ENCODE results near the gene PLCB1. TPM values are rescaled to one million over a fixed set of nuclear protein-coding genes. Genes with fewer than 3 reads are reported as not detected.

The PLCB1 gene
- total and polyA plus RNA-seq, 2 experiments from 2014 or later, result 14.9 to 20.7 TPM

GRCh38 chr20:8296536-8296935, 164.5 kb downstream of the PLCB1 start:
- Histone ChIP-seq H2AFZ (no peak overlapping the region), H4K20me1 (replicated peaks; ENCODE audit: insufficient read depth) (no peaks in the 10 kb centered on the region), H3K36me3 (ENCODE audit: insufficient read depth) (no peaks in the 10 kb centered on the region), H3K4me1 (ENCODE audit: insufficient read depth) (no peaks in the 10 kb centered on the region), H3K4me2 (no peak overlapping the region), H3K27me3 (ENCODE audit: insufficient read depth) (no peaks in the 10 kb centered on the region), H3K27ac (ENCODE audit: low read depth) (no peak overlapping the region), H3F3A (replicated peaks; ENCODE audit: low read depth) (no peaks in the 10 kb centered on the region), H3K9me2 (ENCODE audit: insufficient read depth) (no peaks in the 10 kb centered on the region), H3K79me2 (replicated peaks; ENCODE audit: insufficient read depth) (no peaks in the 10 kb centered on the region), H3K4me3 (no peak overlapping the region)
- H3K9me3 Mint-ChIP-seq, result no peaks in the 10 kb centered on the region
- peaks cover 3% of the 10 kb centered on the region for H3K27me3 Mint-ChIP-seq (ENCODE audit: insufficient read depth, low read depth, poor library complexity)
- H3K27ac Mint-ChIP-seq, result no peak overlapping the region
- no peaks in the 10 kb centered on the region for H3K4me1 Mint-ChIP-seq
- ATAC-seq (no peak), DNase-seq (ENCODE audit: low spot score) (no peak)
- TF ChIP-seq POLR2AphosphoS5 (IDR thresholded peaks at IDR 0.05; ENCODE audit: low read depth), result no peak
- TF ChIP-seq, protein P1, sequence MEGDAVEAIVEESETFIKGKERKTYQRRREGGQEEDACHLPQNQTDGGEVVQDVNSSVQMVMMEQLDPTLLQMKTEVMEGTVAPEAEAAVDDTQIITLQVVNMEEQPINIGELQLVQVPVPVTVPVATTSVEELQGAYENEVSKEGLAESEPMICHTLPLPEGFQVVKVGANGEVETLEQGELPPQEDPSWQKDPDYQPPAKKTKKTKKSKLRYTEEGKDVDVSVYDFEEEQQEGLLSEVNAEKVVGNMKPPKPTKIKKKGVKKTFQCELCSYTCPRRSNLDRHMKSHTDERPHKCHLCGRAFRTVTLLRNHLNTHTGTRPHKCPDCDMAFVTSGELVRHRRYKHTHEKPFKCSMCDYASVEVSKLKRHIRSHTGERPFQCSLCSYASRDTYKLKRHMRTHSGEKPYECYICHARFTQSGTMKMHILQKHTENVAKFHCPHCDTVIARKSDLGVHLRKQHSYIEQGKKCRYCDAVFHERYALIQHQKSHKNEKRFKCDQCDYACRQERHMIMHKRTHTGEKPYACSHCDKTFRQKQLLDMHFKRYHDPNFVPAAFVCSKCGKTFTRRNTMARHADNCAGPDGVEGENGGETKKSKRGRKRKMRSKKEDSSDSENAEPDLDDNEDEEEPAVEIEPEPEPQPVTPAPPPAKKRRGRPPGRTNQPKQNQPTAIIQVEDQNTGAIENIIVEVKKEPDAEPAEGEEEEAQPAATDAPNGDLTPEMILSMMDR (conservative IDR thresholded peaks at IDR 0.05; ENCODE audit: low read depth in 2 of 2), result no peak
- TF ChIP-seq, protein P2, sequence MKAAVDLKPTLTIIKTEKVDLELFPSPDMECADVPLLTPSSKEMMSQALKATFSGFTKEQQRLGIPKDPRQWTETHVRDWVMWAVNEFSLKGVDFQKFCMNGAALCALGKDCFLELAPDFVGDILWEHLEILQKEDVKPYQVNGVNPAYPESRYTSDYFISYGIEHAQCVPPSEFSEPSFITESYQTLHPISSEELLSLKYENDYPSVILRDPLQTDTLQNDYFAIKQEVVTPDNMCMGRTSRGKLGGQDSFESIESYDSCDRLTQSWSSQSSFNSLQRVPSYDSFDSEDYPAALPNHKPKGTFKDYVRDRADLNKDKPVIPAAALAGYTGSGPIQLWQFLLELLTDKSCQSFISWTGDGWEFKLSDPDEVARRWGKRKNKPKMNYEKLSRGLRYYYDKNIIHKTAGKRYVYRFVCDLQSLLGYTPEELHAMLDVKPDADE (IDR thresholded peaks at IDR 0.05), result no peak
- no peak for TF ChIP-seq CREB1 (CRISPR knock-in tag; IDR thresholded peaks at IDR 0.05; ENCODE audit: low read depth)
- TF ChIP-seq, protein P3, sequence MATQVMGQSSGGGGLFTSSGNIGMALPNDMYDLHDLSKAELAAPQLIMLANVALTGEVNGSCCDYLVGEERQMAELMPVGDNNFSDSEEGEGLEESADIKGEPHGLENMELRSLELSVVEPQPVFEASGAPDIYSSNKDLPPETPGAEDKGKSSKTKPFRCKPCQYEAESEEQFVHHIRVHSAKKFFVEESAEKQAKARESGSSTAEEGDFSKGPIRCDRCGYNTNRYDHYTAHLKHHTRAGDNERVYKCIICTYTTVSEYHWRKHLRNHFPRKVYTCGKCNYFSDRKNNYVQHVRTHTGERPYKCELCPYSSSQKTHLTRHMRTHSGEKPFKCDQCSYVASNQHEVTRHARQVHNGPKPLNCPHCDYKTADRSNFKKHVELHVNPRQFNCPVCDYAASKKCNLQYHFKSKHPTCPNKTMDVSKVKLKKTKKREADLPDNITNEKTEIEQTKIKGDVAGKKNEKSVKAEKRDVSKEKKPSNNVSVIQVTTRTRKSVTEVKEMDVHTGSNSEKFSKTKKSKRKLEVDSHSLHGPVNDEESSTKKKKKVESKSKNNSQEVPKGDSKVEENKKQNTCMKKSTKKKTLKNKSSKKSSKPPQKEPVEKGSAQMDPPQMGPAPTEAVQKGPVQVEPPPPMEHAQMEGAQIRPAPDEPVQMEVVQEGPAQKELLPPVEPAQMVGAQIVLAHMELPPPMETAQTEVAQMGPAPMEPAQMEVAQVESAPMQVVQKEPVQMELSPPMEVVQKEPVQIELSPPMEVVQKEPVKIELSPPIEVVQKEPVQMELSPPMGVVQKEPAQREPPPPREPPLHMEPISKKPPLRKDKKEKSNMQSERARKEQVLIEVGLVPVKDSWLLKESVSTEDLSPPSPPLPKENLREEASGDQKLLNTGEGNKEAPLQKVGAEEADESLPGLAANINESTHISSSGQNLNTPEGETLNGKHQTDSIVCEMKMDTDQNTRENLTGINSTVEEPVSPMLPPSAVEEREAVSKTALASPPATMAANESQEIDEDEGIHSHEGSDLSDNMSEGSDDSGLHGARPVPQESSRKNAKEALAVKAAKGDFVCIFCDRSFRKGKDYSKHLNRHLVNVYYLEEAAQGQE (IDR thresholded peaks at IDR 0.05; ENCODE audit: unreplicated experiment), result no peak
- TF ChIP-seq STAT1 (IDR thresholded peaks at IDR 0.05; ENCODE audit: unreplicated experiment), result no peak
- TF ChIP-seq EZH2 (IDR thresholded peaks at IDR 0.05; ENCODE audit: low read depth, unreplicated experiment), result no peak
- no peak for TF ChIP-seq ZNF114 (CRISPR knock-in tag; IDR thresholded peaks at IDR 0.05)
- TF ChIP-seq, protein P4, sequence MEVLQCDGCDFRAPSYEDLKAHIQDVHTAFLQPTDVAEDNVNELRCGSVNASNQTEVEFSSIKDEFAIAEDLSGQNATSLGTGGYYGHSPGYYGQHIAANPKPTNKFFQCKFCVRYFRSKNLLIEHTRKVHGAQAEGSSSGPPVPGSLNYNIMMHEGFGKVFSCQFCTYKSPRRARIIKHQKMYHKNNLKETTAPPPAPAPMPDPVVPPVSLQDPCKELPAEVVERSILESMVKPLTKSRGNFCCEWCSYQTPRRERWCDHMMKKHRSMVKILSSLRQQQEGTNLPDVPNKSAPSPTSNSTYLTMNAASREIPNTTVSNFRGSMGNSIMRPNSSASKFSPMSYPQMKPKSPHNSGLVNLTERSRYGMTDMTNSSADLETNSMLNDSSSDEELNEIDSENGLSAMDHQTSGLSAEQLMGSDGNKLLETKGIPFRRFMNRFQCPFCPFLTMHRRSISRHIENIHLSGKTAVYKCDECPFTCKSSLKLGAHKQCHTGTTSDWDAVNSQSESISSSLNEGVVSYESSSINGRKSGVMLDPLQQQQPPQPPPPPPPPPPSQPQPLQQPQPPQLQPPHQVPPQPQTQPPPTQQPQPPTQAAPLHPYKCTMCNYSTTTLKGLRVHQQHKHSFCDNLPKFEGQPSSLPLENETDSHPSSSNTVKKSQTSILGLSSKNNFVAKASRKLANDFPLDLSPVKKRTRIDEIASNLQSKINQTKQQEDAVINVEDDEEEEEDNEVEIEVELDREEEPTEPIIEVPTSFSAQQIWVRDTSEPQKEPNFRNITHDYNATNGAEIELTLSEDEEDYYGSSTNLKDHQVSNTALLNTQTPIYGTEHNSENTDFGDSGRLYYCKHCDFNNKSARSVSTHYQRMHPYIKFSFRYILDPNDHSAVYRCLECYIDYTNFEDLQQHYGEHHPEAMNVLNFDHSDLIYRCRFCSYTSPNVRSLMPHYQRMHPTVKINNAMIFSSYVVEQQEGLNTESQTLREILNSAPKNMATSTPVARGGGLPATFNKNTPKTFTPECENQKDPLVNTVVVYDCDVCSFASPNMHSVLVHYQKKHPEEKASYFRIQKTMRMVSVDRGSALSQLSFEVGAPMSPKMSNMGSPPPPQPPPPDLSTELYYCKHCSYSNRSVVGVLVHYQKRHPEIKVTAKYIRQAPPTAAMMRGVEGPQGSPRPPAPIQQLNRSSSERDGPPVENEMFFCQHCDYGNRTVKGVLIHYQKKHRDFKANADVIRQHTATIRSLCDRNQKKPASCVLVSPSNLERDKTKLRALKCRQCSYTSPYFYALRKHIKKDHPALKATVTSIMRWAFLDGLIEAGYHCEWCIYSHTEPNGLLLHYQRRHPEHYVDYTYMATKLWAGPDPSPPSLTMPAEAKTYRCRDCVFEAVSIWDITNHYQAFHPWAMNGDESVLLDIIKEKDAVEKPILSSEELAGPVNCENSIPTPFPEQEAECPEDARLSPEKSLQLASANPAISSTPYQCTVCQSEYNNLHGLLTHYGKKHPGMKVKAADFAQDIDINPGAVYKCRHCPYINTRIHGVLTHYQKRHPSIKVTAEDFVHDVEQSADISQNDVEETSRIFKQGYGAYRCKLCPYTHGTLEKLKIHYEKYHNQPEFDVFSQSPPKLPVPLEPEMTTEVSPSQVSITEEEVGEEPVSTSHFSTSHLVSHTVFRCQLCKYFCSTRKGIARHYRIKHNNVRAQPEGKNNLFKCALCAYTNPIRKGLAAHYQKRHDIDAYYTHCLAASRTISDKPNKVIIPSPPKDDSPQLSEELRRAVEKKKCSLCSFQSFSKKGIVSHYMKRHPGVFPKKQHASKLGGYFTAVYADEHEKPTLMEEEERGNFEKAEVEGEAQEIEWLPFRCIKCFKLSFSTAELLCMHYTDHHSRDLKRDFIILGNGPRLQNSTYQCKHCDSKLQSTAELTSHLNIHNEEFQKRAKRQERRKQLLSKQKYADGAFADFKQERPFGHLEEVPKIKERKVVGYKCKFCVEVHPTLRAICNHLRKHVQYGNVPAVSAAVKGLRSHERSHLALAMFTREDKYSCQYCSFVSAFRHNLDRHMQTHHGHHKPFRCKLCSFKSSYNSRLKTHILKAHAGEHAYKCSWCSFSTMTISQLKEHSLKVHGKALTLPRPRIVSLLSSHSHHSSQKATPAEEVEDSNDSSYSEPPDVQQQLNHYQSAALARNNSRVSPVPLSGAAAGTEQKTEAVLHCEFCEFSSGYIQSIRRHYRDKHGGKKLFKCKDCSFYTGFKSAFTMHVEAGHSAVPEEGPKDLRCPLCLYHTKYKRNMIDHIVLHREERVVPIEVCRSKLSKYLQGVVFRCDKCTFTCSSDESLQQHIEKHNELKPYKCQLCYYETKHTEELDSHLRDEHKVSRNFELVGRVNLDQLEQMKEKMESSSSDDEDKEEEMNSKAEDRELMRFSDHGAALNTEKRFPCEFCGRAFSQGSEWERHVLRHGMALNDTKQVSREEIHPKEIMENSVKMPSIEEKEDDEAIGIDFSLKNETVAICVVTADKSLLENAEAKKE (CRISPR knock-in tag; IDR thresholded peaks at IDR 0.05), result no peak
- no peak for TF ChIP-seq EZH2phosphoT487 (IDR thresholded peaks at IDR 0.05; ENCODE audit: unreplicated experiment)
- no peak for TF ChIP-seq NANOG (IDR thresholded peaks at IDR 0.05; ENCODE audit: borderline replicate concordance)
- TF ChIP-seq JUNB (IDR thresholded peaks at IDR 0.05; ENCODE audit: unreplicated experiment), result no peak
- no peak for TF ChIP-seq ZNF331 (CRISPR knock-in tag; IDR thresholded peaks at IDR 0.05; ENCODE audit: low read depth)
- H3K36me3 Mint-ChIP-seq (ENCODE audit: low read depth), result no peaks in the 10 kb centered on the region
- no peak overlapping the region for H3K4me3 Mint-ChIP-seq
